ENCODE results near the gene GPN1. TPM values are rescaled to one million over a fixed set of nuclear protein-coding genes. Genes with fewer than 3 reads are reported as not detected.

The GPN1 gene
- total RNA-seq, 1 experiment from 2014 or later = 48.5 TPM

DNA sequence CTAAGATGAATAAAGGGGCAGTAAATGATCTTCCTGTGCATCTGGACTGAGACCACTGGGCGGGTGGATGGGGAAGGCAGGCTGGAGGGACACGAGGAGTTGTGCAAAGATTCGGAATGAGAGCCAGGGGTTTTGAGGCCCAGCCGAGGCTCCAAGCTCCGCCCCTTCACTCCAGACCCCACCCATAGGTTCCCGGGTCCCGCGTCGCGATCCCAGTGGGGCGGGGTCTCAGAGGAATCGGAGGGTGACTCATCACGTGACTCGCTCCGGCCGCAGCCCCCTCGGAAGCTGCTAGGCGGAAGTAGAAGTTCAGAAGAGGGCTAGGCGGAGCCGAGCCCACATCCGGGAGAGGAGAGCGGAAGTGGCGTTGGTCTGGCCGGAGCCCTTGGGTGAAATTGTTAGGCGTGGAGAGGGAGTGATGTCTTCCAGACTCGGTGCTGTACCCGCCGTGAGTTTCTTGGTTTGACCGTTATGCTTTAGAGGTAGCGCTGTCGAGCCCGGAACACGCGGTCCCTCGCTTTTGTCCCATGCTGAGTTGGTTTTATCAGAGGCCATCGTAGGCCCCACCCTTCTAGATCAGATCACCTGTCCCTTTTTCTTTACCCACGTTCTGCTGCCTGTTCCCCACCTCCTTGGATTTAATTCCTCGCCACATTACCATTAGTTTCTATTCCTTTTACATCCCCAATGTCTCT is 46.0 kb upstream of the GPN1 start, which contains the start of gene ZNF512:
TSS of gene ZNF512 (plus strand) at position 348 of the 695 bp plus-strand sequence. CDS start at position 419, 71 bp downstream.
- Mint-ChIP-seq H3K27me3 (ENCODE audit: low read depth) (peaks cover 47% of the 10 kb centered on the region), H3K27ac (peak within 1 kb of the TSS; percentile 40 to 96 (median 74); a peak in 5 of 7 replicates), H3K4me3 (peak within 1 kb of the TSS; percentile 98 to 99), H3K4me1 (peaks cover 16 to 19% of the 10 kb centered on the region in 2 experiments), H3K9me3 (peaks cover 10 to 19% of the 10 kb centered on the region in 2 experiments; a peak in 3 of 5 replicates), H3K36me3 (ENCODE audit: insufficient read depth in 1 of 3, low read depth in 3 of 3) (peaks cover 1 to 3% (median 2%) of the 10 kb centered on the region in 3 experiments; a peak in 5 of 7 replicates)
- Histone ChIP-seq H2BK20ac (ENCODE audit: low read depth, low read length, poor library complexity, severe bottlenecking) (no peak within 1 kb of the TSS), H4K8ac (replicated peaks; ENCODE audit: insufficient read length, low read depth, low read length) (no peak within 1 kb of the TSS), H4K91ac (ENCODE audit: insufficient read length, low read depth, low read length) (no peak within 1 kb of the TSS), H3K9me3 (ENCODE audit: control insufficient read depth, low read depth, low read length) (no peaks in the 10 kb centered on the region), H3K27ac (ENCODE audit: insufficient read length, low read depth, low read length) (no peak within 1 kb of the TSS), H3T11ph (ENCODE audit: low read length) (no peak within 1 kb of the TSS), H3K79me2 (ENCODE audit: insufficient read depth, low read length) (peaks cover 27% of the 10 kb centered on the region), H3K27me3 (ENCODE audit: insufficient read depth, low read length) (no peaks in the 10 kb centered on the region), H4K5ac (ENCODE audit: insufficient read length, low read depth, low read length) (no peak within 1 kb of the TSS), H3K4ac (ENCODE audit: low read depth, low read length) (no peak within 1 kb of the TSS), H3K4me1 (ENCODE audit: insufficient read depth, low read length) (0 out of 2 replicates have a peak, but pooled peaks cover 2% of the 10 kb centered on the region), H2AK5ac (ENCODE audit: insufficient read length, low read length) (no peak within 1 kb of the TSS), H2BK5ac (ENCODE audit: insufficient read length, low read length) (no peak within 1 kb of the TSS), H3K23me2 (ENCODE audit: insufficient read length, low read depth, low read length, poor library complexity, severe bottlenecking) (peaks cover 5% of the 10 kb centered on the region), H2BK120ac (ENCODE audit: low read depth, low read length, poor library complexity, severe bottlenecking) (no peak within 1 kb of the TSS), H2AFZ (ENCODE audit: low read length) (peak within 1 kb of the TSS; percentile 92), H3K9ac (ENCODE audit: extremely low read depth, insufficient read length, low read length) (peak within 1 kb of the TSS; percentile 82), H3K56ac (ENCODE audit: insufficient read length, low read depth, low read length) (no peak within 1 kb of the TSS), H3K4me2 (ENCODE audit: insufficient read depth, insufficient read length, low read length) (peak within 1 kb of the TSS; percentile 97), H4K20me1 (ENCODE audit: control insufficient read depth, insufficient read depth, insufficient read length) (no peaks in the 10 kb centered on the region), H3K18ac (ENCODE audit: insufficient read length, low read depth, low read length) (peak within 1 kb of the TSS; percentile 65), H2BK15ac (ENCODE audit: low read depth, low read length) (no peak within 1 kb of the TSS), H3K14ac (ENCODE audit: insufficient read depth, low read length) (peak within 1 kb of the TSS; percentile 68), H2BK12ac (ENCODE audit: insufficient read length, low read depth, low read length) (no peak within 1 kb of the TSS), H3K79me1 (ENCODE audit: insufficient read depth, low read depth, low read length, poor library complexity, severe bottlenecking) (no peaks in the 10 kb centered on the region), H3K23ac (ENCODE audit: insufficient read length, low read depth, low read length) (no peak within 1 kb of the TSS)
- no CpG with 5 or more reads among the region's 38 CpGs for WGBS (ENCODE audit: extremely low coverage, insufficient read length, low lambda C conversion rate)
- TF ChIP-seq, protein P1, sequence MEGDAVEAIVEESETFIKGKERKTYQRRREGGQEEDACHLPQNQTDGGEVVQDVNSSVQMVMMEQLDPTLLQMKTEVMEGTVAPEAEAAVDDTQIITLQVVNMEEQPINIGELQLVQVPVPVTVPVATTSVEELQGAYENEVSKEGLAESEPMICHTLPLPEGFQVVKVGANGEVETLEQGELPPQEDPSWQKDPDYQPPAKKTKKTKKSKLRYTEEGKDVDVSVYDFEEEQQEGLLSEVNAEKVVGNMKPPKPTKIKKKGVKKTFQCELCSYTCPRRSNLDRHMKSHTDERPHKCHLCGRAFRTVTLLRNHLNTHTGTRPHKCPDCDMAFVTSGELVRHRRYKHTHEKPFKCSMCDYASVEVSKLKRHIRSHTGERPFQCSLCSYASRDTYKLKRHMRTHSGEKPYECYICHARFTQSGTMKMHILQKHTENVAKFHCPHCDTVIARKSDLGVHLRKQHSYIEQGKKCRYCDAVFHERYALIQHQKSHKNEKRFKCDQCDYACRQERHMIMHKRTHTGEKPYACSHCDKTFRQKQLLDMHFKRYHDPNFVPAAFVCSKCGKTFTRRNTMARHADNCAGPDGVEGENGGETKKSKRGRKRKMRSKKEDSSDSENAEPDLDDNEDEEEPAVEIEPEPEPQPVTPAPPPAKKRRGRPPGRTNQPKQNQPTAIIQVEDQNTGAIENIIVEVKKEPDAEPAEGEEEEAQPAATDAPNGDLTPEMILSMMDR (conservative IDR thresholded peaks at IDR 0.05) = no peak
- peak; percentile 97 for DNase-seq
